AG09319 (cell line): ENCODE results near the gene ACE2.

Source experiments
- DNase-seq: peaks from one replicate; pipeline ENCODE4 v3.0.0-alpha.2; 2010; ENCODE audit warnings: low read depth; ENCODE audit errors: extremely low read depth
- CTCF ChIP-seq: IDR thresholded peaks from 2 replicates; pipeline ENCODE4 v1.5.1; 2011; ENCODE audit warnings: low read depth, mild to moderate bottlenecking, inconsistent platforms, low read length, moderate library complexity

ACE2 gene

GRCh38 chrX:15623054-15623453 is 22.3 kb upstream of the ACE2 start:
- TF ChIP-seq CTCF: no peak
- no peak for DNase-seq

DNA sequence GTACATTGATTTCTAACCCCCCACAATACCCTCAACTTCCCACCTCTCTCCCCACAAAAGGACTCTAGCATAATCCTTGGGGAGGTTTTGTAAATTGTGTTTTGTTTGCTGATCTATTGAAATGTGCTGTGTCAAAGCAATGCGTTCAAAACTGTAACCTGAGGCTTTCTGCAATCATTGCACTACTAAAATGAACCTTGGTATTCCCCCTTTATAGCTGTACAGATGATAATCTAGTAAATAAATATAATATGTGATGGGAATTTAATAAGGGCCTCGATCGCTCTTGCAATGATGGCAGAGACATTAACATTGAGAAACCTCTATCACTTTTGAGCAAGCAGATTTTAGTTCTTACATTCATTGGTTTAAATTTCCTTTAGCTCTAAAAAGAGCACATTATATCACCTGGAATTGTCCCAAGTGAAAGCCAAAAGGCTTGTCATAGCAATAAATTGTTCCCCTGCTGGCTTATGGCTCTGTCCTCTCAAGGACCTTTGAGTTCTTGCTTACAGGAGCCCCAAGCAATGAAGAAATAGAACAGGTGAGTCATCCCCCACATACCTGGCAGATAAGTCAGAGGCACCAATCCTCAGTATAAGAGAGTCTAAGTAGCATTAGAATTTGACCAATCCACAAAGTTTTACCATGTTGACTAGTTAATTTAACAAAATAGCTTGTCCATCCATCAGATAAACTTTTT is 18.4 kb upstream of the ACE2 start:
- DNase-seq: no peak
- TF ChIP-seq CTCF: no peak

GRCh38 chrX:15617111-15617510 is 16.4 kb upstream of the ACE2 start:
- DNase-seq: no peak
- no peak for TF ChIP-seq CTCF

DNA sequence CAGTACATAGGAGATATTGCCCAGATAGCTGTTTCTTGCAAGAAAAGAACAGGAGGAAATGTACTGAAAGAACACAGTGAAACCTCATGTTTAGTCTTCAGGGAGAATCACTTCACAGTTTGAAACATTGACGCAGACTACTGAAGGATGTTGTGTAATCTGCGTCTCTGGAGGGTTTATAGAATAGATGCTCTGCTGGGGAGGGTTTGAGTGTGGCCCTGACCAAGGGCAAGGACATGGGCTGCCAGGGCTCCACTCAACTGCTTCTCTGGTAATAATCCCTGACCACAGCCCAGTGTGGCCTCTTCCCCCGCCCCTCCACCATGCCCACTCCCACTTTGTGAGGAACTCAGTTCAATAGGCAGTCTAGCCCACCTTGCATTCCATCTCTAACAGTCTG is 15.8 kb upstream of the ACE2 start:
- TF ChIP-seq CTCF: no peak
- DNase-seq: no peak

- no peak for TF ChIP-seq CTCF
Measured at GRCh38 chrX:15607067-15607466, 6.3 kb upstream of the ACE2 start.

DNA sequence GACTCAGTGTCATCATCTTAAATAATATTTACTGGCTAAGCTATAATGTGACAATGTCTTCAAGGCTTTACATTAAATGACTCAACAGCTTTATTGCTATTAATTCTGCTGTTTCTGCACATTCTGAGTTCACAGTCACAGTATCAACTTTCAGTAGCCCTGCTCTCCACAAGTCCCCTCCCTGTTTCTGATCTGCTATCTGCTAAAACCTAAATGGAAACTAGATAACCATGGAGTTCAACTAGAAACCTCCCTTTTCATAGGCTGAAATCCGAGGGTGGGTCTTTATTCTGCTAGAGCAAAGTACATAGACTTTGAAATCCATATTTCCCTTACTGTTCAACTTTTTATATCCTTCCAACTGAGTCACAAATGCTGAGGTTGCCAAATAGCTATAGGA is 5.4 kb upstream of the ACE2 start:
- DNase-seq: no peak
- no peak for TF ChIP-seq CTCF

More at GRCh38 chrX:15607067-15607466, 6.3 kb upstream of the ACE2 start:
- no peak for DNase-seq

DNA sequence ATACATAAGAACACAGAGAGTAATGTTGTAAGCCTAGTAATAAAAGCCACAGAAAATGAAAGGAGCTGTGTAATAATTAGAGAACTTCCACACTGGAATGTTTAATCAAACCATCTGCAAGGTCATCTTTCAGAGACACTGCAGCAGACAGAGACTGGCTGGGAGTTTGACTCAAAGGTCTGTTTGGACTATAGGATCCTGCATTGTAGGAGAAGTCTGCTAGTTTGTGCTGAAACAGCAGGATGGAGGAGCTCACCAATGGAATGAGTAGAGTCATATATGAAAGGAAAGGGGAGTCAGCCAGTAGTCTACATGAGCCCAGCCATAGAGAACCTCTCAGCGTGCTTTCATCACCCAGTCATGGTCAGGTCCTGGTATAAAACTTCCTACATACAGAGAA is 4.5 kb upstream of the ACE2 start:
- DNase-seq: no peak
- no peak for TF ChIP-seq CTCF
